HCT116 (cell line): ENCODE measurements around the gene TMEM130. TPM values are rescaled to one million over a fixed set of nuclear protein-coding genes. Genes with fewer than 3 reads are reported as not detected.

Source experiments
- ATAC-seq: fragments of 200-7000 bp; cut with Tn5 transposase; 2 replicates; pipeline ENCODE4 v1.9.1; 2020; ENCODE audit warnings: mild to moderate bottlenecking, moderate library complexity
- BruUV-seq: library from RNA; stranded (reverse); fragments of 400-500 nt; replicated peaks from 2 replicates; lab custom pipeline; 2021; lab: Mats Ljungman, UMichigan
- CTCF ChIA-PET: fragments of 300-600 bp; sonication (Branson Sonifier 250); formaldehyde crosslinking; loops from one replicate; lab custom pipeline; 2021; ENCODE audit warnings: antibody characterized with exemption; lab: Charles Lee
- POLR2A ChIA-PET: fragments of 300-600, 350-600 bp; sonication (Branson Sonifier 250); formaldehyde crosslinking; loops from one replicate; lab custom pipeline; 2021; ENCODE audit warnings: antibody characterized with exemption; lab: Charles Lee
- RAD21 ChIA-PET, 2 experiments: fragments of 300-600 bp; sonication (Branson Sonifier 250); formaldehyde crosslinking; loops; one replicate each; lab custom pipeline; 2023; ENCODE audit warnings: low total read pairs in 2 of 2; ENCODE audit not compliant: uncharacterized antibody in 2 of 2, unreplicated experiment in 2 of 2, low non-redundant PET in 1 of 2; lab: Charles Lee
- DNase-seq: peaks from one replicate; pipeline ENCODE4 v3.0.0-alpha.2; 2010; ENCODE audit warnings: low read depth, low spot score
- H2AFZ ChIP-seq: fragments of 200-600 bp; shearing (Covaris generic), sonication (generic); 2 replicates; pipeline ENCODE4 v1.6.1; 2017; ENCODE audit warnings: low read depth, mixed run types, mixed read lengths, antibody characterized with exemption, low read length; ENCODE audit not compliant: poor library complexity, severe bottlenecking
- H3K27ac ChIP-seq: 2 replicates; pipeline ENCODE4 v1.5.1; 2012; ENCODE audit warnings: low read depth, low read length
- H3K27me3 ChIP-seq: fragments of 200-600 bp; sonication (generic); 2 replicates; pipeline ENCODE4 v1.6.1; 2016; ENCODE audit warnings: mixed run types, low read length, mixed read lengths; ENCODE audit not compliant: insufficient read depth
- H3K36me3 ChIP-seq, 2 experiments: fragments of 200-500 bp in 1 of 2; fragments of 200-600 bp in 1 of 2; sonication (Bioruptor generic) in 1 of 2; sonication (generic) in 1 of 2; 2 replicates each; pipeline versions ENCODE4 v1.5.1 to v1.6.1; 2014 to 2016; ENCODE audit warnings: low read length in 2 of 2, inconsistent platforms in 1 of 2, mixed read lengths in 1 of 2, mixed run types in 1 of 2; ENCODE audit not compliant: insufficient read depth in 2 of 2, control insufficient read depth in 1 of 2
- H3K4me1 ChIP-seq, 2 experiments: fragments of 200-600 bp in 1 of 2; sonication (generic) in 1 of 2; 2 replicates each; pipeline versions ENCODE4 v1.5.1 to v1.6.1; 2012 to 2017; ENCODE audit warnings: low read length in 2 of 2, inconsistent platforms in 1 of 2, mild to moderate bottlenecking in 1 of 2, mixed read lengths in 1 of 2, mixed run types in 1 of 2, moderate library complexity in 1 of 2; ENCODE audit not compliant: insufficient read depth in 2 of 2, control insufficient read depth in 1 of 2
- H3K4me2 ChIP-seq: fragments of 200-600 bp; sonication (generic); 2 replicates; pipeline ENCODE4 v1.6.1; 2017; ENCODE audit warnings: mixed run types, low read length, mixed read lengths
- H3K4me3 ChIP-seq, 2 experiments: fragments of 200-600 bp in 1 of 2; sonication (generic) in 1 of 2; replicated peaks in 1 of 2; 2 replicates each; pipeline ENCODE4 v1.5.1; 2011 to 2016; ENCODE audit warnings: low read length in 2 of 2, control low read depth in 1 of 2, low read depth in 1 of 2, mild to moderate bottlenecking in 1 of 2, mixed read lengths in 1 of 2, mixed run types in 1 of 2
- H3K79me2 ChIP-seq: fragments of 200-600 bp; sonication (generic); 2 replicates; pipeline ENCODE4 v1.6.1; 2017; ENCODE audit warnings: mild to moderate bottlenecking, mixed run types, low read length, moderate library complexity, mixed read lengths; ENCODE audit not compliant: insufficient read depth
- H3K9ac ChIP-seq: fragments of 200-600 bp; sonication (generic); 2 replicates; pipeline ENCODE4 v1.6.1; 2016; ENCODE audit warnings: low read length, mixed read lengths
- H3K9me2 ChIP-seq: fragments of 200-600 bp; sonication (generic), shearing (Covaris generic); 2 replicates; pipeline ENCODE4 v1.6.1; 2017; ENCODE audit warnings: mixed run types, mild to moderate bottlenecking, moderate library complexity; ENCODE audit not compliant: insufficient read depth
- H3K9me3 ChIP-seq, 2 experiments: fragments of 200-500 bp in 1 of 2; fragments of 200-600 bp in 1 of 2; sonication (Bioruptor generic) in 1 of 2; sonication (generic) in 1 of 2; 2 replicates each; pipeline ENCODE4 v1.6.1; 2014 to 2017; ENCODE audit warnings: low read length in 2 of 2, mixed read lengths in 2 of 2, inconsistent platforms in 1 of 2, low read depth in 1 of 2, mild to moderate bottlenecking in 1 of 2, mixed run types in 1 of 2, moderate library complexity in 1 of 2; ENCODE audit not compliant: control insufficient read depth in 1 of 2, insufficient read depth in 1 of 2
- H4K20me1 ChIP-seq: fragments of 200-600 bp; sonication (generic), shearing (Covaris generic); 2 replicates; pipeline ENCODE4 v1.6.1; 2017; ENCODE audit warnings: mixed run types, mild to moderate bottlenecking, moderate library complexity; ENCODE audit not compliant: insufficient read depth
- ATF3 ChIP-seq: IDR thresholded peaks from 2 replicates; pipeline ENCODE4 v1.6.1; 2012
- CBX3 ChIP-seq: IDR thresholded peaks from 2 replicates; pipeline ENCODE4 v1.6.1; 2012; ENCODE audit warnings: low read depth
- CEBPB ChIP-seq: IDR thresholded peaks from 2 replicates; pipeline ENCODE4 v1.6.1; 2012; ENCODE audit warnings: low read depth
- CTCF ChIP-seq, 3 experiments: fragments of 200-600 bp in 1 of 3; sonication (generic) in 1 of 3; IDR thresholded peaks in 2 of 3; conservative IDR thresholded peaks in 1 of 3; 2 replicates each; pipeline ENCODE4 v1.5.1; 2012 to 2017; ENCODE audit warnings: low read depth in 2 of 3, low read length in 2 of 3, antibody characterized with exemption in 1 of 3, borderline replicate concordance in 1 of 3, control low read depth in 1 of 3, mild to moderate bottlenecking in 1 of 3, mixed read lengths in 1 of 3, mixed run types in 1 of 3, moderate library complexity in 1 of 3; ENCODE audit not compliant: insufficient read depth in 1 of 3
- EGR1 ChIP-seq: IDR thresholded peaks from 2 replicates; pipeline ENCODE4 v1.6.1; 2012; ENCODE audit warnings: low read depth
- ELF1 ChIP-seq: IDR thresholded peaks from 2 replicates; pipeline ENCODE4 v1.6.1; 2012; ENCODE audit warnings: low read depth, borderline replicate concordance
- EZH2 ChIP-seq: fragments of 200-600 bp; sonication (generic); IDR thresholded peaks from 2 replicates; pipeline ENCODE4 v1.6.1; 2017; ENCODE audit warnings: antibody characterized with exemption, mixed run types
- EZH2phosphoT487 ChIP-seq: fragments of 200-600 bp; IDR thresholded peaks from 2 replicates; pipeline ENCODE4 v1.6.1; 2018; ENCODE audit warnings: antibody characterized with exemption, borderline replicate concordance
- JUND ChIP-seq: IDR thresholded peaks from 2 replicates; pipeline ENCODE4 v1.6.1; 2012
- MAX ChIP-seq: IDR thresholded peaks from 2 replicates; pipeline ENCODE4 v1.6.1; 2012
- POLR2A ChIP-seq: IDR thresholded peaks from 2 replicates; pipeline ENCODE4 v1.7.0; 2011; ENCODE audit warnings: borderline replicate concordance; ENCODE audit not compliant: insufficient read depth, insufficient read length; ENCODE audit errors: extremely low read depth
- POLR2AphosphoS5 ChIP-seq: IDR thresholded peaks from 2 replicates; pipeline ENCODE4 v1.6.1; 2011; ENCODE audit warnings: mild to moderate bottlenecking, low read depth, low read length, moderate library complexity
- RAD21 ChIP-seq: IDR thresholded peaks from 2 replicates; pipeline ENCODE4 v1.6.1; 2012; ENCODE audit warnings: low read depth, mild to moderate bottlenecking
- REST ChIP-seq: IDR thresholded peaks from 2 replicates; pipeline ENCODE4 v1.6.1; 2012; ENCODE audit warnings: low read depth
- SIN3A ChIP-seq: IDR thresholded peaks from 2 replicates; pipeline ENCODE4 v1.6.1; 2012; ENCODE audit warnings: low read depth
- SP1 ChIP-seq: IDR thresholded peaks from 2 replicates; pipeline ENCODE4 v1.6.1; 2012; ENCODE audit warnings: low read depth
- SRF ChIP-seq: IDR thresholded peaks from 2 replicates; pipeline ENCODE4 v1.6.1; 2012; ENCODE audit warnings: low read depth
- TCF7L2 ChIP-seq: IDR thresholded peaks from 2 replicates; pipeline ENCODE4 v1.7.0; 2011; ENCODE audit warnings: borderline replicate concordance, inconsistent platforms; ENCODE audit not compliant: insufficient read depth, insufficient read length; ENCODE audit errors: extremely low read depth
- YY1 ChIP-seq: IDR thresholded peaks from 2 replicates; pipeline ENCODE4 v1.6.1; 2011; ENCODE audit warnings: low read length, low read depth, moderate library complexity, mild to moderate bottlenecking; ENCODE audit not compliant: insufficient replicate concordance; ENCODE audit errors: extremely low read depth
- ZFX ChIP-seq: fragments of 450-650 bp; IDR thresholded peaks from 2 replicates; pipeline ENCODE4 v1.6.1; 2017
- ZNF274 ChIP-seq: fragments of 200-500 bp; sonication (Bioruptor generic); IDR thresholded peaks from 2 replicates; pipeline ENCODE4 v1.6.1; 2014; ENCODE audit warnings: mild to moderate bottlenecking, low read depth, low read length, inconsistent platforms
- intact Hi-C: fragments of 100-400 bp; cut with micrococcal nuclease; formaldehyde crosslinking; loops from 2 replicates; pipeline ENCODE4 v1.10.0; 2022
- total RNA-seq: library from RNA; stranded (reverse); gene quantifications from one replicate; pipeline ENCODE4 v1.2.1, GENCODE V29; 2021; ENCODE audit not compliant: unreplicated experiment

The TMEM130 gene
- total RNA-seq, 1 experiment from 2014 or later, result not detected

GRCh38 chr7:98917331-98917730 is 47.5 kb upstream of the TMEM130 start (continued):
- TF ChIP-seq MAX (no peak), POLR2AphosphoS5 (no peak), SIN3A (no peak), ATF3 (no peak), EGR1 (no peak), EZH2phosphoT487 (no peak), RAD21 (no peak), EZH2 (no peak), ZNF274 (no peak), YY1 (no peak), SP1 (no peak), POLR2A (no peak)

- ATAC-seq (no peak), DNase-seq (no peak)
- H3K4me2 ChIP-seq, result no peak overlapping the region
- H2AFZ ChIP-seq, result no peak overlapping the region
- no peak overlapping the region for H3K27ac ChIP-seq
- CTCF ChIA-PET, result no interaction called here
- H3K79me2 ChIP-seq, result no peaks in the 10 kb centered on the region
- H3K4me1 ChIP-seq, result no peaks in the 10 kb centered on the region
- intact Hi-C loops, result no loop called here
- POLR2A ChIA-PET, result no interaction called here
- no peaks in the 10 kb centered on the region for H3K27me3 ChIP-seq
- no TSS peak for BruUV-seq
- H3K4me3 ChIP-seq, result no peak overlapping the region
- no peaks in the 10 kb centered on the region for H3K9me2 ChIP-seq
- H3K9me3 ChIP-seq, result no peaks in the 10 kb centered on the region
- TF ChIP-seq TCF7L2 (no peak), CEBPB (no peak), SP1 (no peak), REST (no peak), ELF1 (no peak), YY1 (no peak), MAX (no peak), ATF3 (no peak), RAD21 (no peak), POLR2A (no peak), CBX3 (no peak), JUND (no peak), CTCF (IDR thresholded peaks at IDR 0.05 in 2 of 3, conservative IDR thresholded peaks at IDR 0.05 in 1 of 3; ENCODE audit: borderline replicate concordance in 1 of 3, insufficient read depth in 1 of 3, low read depth in 2 of 3, low read length in 2 of 3) (no peak), ZFX (no peak), SIN3A (no peak), ZNF274 (no peak), SRF (no peak)
- H3K36me3 ChIP-seq, result peaks cover 49 to 59% of the 10 kb centered on the region in 2 experiments
- H3K9ac ChIP-seq, result no peak overlapping the region
- no peaks in the 10 kb centered on the region for H4K20me1 ChIP-seq
- RAD21 ChIA-PET, result no interaction called here
Measured at GRCh38 chr7:98913612-98914011, 43.8 kb upstream of the TMEM130 start.
